WTC11 (cell line): ENCODE measurements around the gene CACHD1. TPM values are rescaled to one million over a fixed set of nuclear protein-coding genes. Genes with fewer than 3 reads are reported as not detected.

Experiments used
- ATAC-seq: fragments of 200-7000 bp; cut with Tn5 transposase; 2 replicates; pipeline ENCODE4 v1.10.0; 2021; ENCODE audit warnings: mild to moderate bottlenecking, moderate library complexity
- CTCF ChIA-PET: fragments of 300-600 bp; sonication (Branson Sonifier 250); formaldehyde crosslinking; loops from one replicate; lab custom pipeline; 2021; ENCODE audit warnings: antibody characterized with exemption; lab: Charles Lee
- POLR2A ChIA-PET: fragments of 350-600 bp; sonication (Branson Sonifier 250); formaldehyde crosslinking; loops from one replicate; lab custom pipeline; 2021; ENCODE audit warnings: antibody characterized with exemption; lab: Charles Lee
- DNase-seq: peaks from one replicate; pipeline ENCODE4 v3.0.0; 2021; ENCODE audit warnings: low spot score
- H3K27ac Mint-ChIP-seq: 2 replicates; pipeline ENCODE4 v1.8.0; 2021; ENCODE audit warnings: mixed read lengths
- H3K27me3 Mint-ChIP-seq: 2 replicates; pipeline ENCODE4 v1.8.0; 2021; ENCODE audit warnings: low read depth, mild to moderate bottlenecking, moderate library complexity, mixed read lengths
- H3K36me3 Mint-ChIP-seq: 2 replicates; pipeline ENCODE4 v1.8.0; 2021; ENCODE audit warnings: mixed read lengths
- H3K4me1 Mint-ChIP-seq: 2 replicates; pipeline ENCODE4 v1.8.0; 2022; ENCODE audit warnings: mixed read lengths
- H3K4me3 Mint-ChIP-seq: 2 replicates; pipeline ENCODE4 v1.8.0; 2021; ENCODE audit warnings: mild to moderate bottlenecking, moderate library complexity, mixed read lengths
- H3K9me3 Mint-ChIP-seq: 2 replicates; pipeline ENCODE4 v1.8.0; 2021; ENCODE audit warnings: mixed read lengths
- CBFB ChIP-seq: sonication (generic); formaldehyde crosslinking; IDR thresholded peaks from 2 replicates; pipeline ENCODE4 v1.8.1; 2022; ENCODE audit warnings: mild to moderate bottlenecking, low read depth, missing genetic modification reagents
- CREB1 ChIP-seq: sonication (generic); formaldehyde crosslinking; IDR thresholded peaks from 2 replicates; pipeline ENCODE4 v1.8.0; 2023; ENCODE audit warnings: mild to moderate bottlenecking, missing genetic modification reagents
- EMX1 ChIP-seq: fragments of 250-450 bp; sonication (Bioruptor Pico); IDR thresholded peaks from 2 replicates; pipeline ENCODE4 v1.8.0; 2021; ENCODE audit warnings: mild to moderate bottlenecking
- ETV6 ChIP-seq: sonication (generic); formaldehyde crosslinking; IDR thresholded peaks from 2 replicates; pipeline ENCODE4 v1.8.1; 2022; ENCODE audit warnings: mild to moderate bottlenecking, missing genetic modification reagents
- FOXK1 ChIP-seq: sonication (generic); formaldehyde crosslinking; IDR thresholded peaks from 2 replicates; pipeline ENCODE4 v1.8.0; 2022; ENCODE audit warnings: mild to moderate bottlenecking, moderate library complexity, missing genetic modification reagents
- FOXP1 ChIP-seq: sonication (generic); formaldehyde crosslinking; IDR thresholded peaks from 2 replicates; pipeline ENCODE4 v1.8.0; 2022; ENCODE audit warnings: missing genetic modification reagents, mild to moderate bottlenecking, moderate library complexity, borderline replicate concordance
- IRF2 ChIP-seq: sonication (generic); formaldehyde crosslinking; IDR thresholded peaks from 2 replicates; pipeline ENCODE4 v1.8.0; 2022; ENCODE audit warnings: low read depth, missing genetic modification reagents, borderline replicate concordance
- MYBL2 ChIP-seq: sonication (generic); formaldehyde crosslinking; IDR thresholded peaks from 2 replicates; pipeline ENCODE4 v1.8.1; 2023; ENCODE audit warnings: mild to moderate bottlenecking, moderate library complexity, missing genetic modification reagents
- NFATC4 ChIP-seq: fragments of 250-450 bp; sonication (Bioruptor Pico); IDR thresholded peaks from 2 replicates; pipeline ENCODE4 v1.9.0; 2021; ENCODE audit warnings: mild to moderate bottlenecking
- NFYB ChIP-seq: sonication (generic); formaldehyde crosslinking; conservative IDR thresholded peaks from 2 replicates; pipeline ENCODE4 v1.8.0; 2022; ENCODE audit warnings: low read depth, missing genetic modification reagents
- NR3C1 ChIP-seq: sonication (generic); formaldehyde crosslinking; conservative IDR thresholded peaks from 2 replicates; pipeline ENCODE4 v1.8.1; 2023; ENCODE audit warnings: low read depth, mild to moderate bottlenecking, missing genetic modification reagents
- PRRX2 ChIP-seq: fragments of 250-450 bp; sonication (Bioruptor Pico); IDR thresholded peaks from 2 replicates; pipeline ENCODE4 v1.8.0; 2021; ENCODE audit warnings: mild to moderate bottlenecking
- RELA ChIP-seq: sonication (generic); formaldehyde crosslinking; IDR thresholded peaks from 2 replicates; pipeline ENCODE4 v1.8.1; 2022; ENCODE audit warnings: missing genetic modification reagents, mild to moderate bottlenecking, borderline replicate concordance
- SMAD3 ChIP-seq: sonication (generic); formaldehyde crosslinking; IDR thresholded peaks from 2 replicates; pipeline ENCODE4 v1.8.0; 2022; ENCODE audit warnings: missing genetic modification reagents, mild to moderate bottlenecking, borderline replicate concordance
- SP1 ChIP-seq: sonication (generic); formaldehyde crosslinking; conservative IDR thresholded peaks from 2 replicates; pipeline ENCODE4 v1.8.1; 2022; ENCODE audit warnings: missing genetic modification reagents
- TEAD1 ChIP-seq: sonication (generic); formaldehyde crosslinking; IDR thresholded peaks from 2 replicates; pipeline ENCODE4 v1.8.0; 2022; ENCODE audit warnings: mild to moderate bottlenecking, missing genetic modification reagents
- TP53 ChIP-seq: sonication (generic); formaldehyde crosslinking; IDR thresholded peaks from 2 replicates; pipeline ENCODE4 v1.8.1; 2023; ENCODE audit warnings: mild to moderate bottlenecking, missing genetic modification reagents
- ZNF121 ChIP-seq: sonication (generic); formaldehyde crosslinking; IDR thresholded peaks from 2 replicates; pipeline ENCODE4 v1.8.0; 2023; ENCODE audit warnings: missing genetic modification reagents
- ZNF138 ChIP-seq: sonication (generic); formaldehyde crosslinking; conservative IDR thresholded peaks from 2 replicates; pipeline ENCODE4 v1.8.1; 2022; ENCODE audit warnings: mild to moderate bottlenecking, moderate library complexity, missing genetic modification reagents
- ZNF232 ChIP-seq: sonication (generic); formaldehyde crosslinking; IDR thresholded peaks from 2 replicates; pipeline ENCODE4 v1.8.0; 2022; ENCODE audit warnings: mild to moderate bottlenecking, missing genetic modification reagents
- ZNF317 ChIP-seq: sonication (generic); formaldehyde crosslinking; IDR thresholded peaks from 2 replicates; pipeline ENCODE4 v1.8.1; 2023; ENCODE audit warnings: low read depth, mild to moderate bottlenecking, moderate library complexity, missing genetic modification reagents, borderline replicate concordance
- ZNF416 ChIP-seq: fragments of 250-450 bp; sonication (Bioruptor Pico); IDR thresholded peaks from 2 replicates; pipeline ENCODE4 v1.9.0; 2021; ENCODE audit warnings: mild to moderate bottlenecking, inconsistent platforms
- ZNF671 ChIP-seq: fragments of 250-450 bp; sonication (Bioruptor Pico); IDR thresholded peaks from 2 replicates; pipeline ENCODE4 v1.8.0; 2021; ENCODE audit warnings: mild to moderate bottlenecking
- total RNA-seq: library from RNA; stranded (reverse); gene quantifications from 3 replicates; pipeline ENCODE4 v1.2.3, GENCODE V29; 2021
- TF ChIP-seq, protein P1 (sequence below): sonication (generic); formaldehyde crosslinking; conservative IDR thresholded peaks from 2 replicates; pipeline ENCODE4 v1.8.1; 2022; ENCODE audit warnings: mild to moderate bottlenecking, missing genetic modification reagents
- TF ChIP-seq, protein P2 (sequence below): sonication (generic); formaldehyde crosslinking; IDR thresholded peaks from 2 replicates; pipeline ENCODE4 v1.8.1; 2023; ENCODE audit warnings: mild to moderate bottlenecking, missing genetic modification reagents, moderate library complexity
- TF ChIP-seq, protein P3 (sequence below): fragments of 250-450 bp; sonication (Bioruptor Pico); IDR thresholded peaks from 2 replicates; pipeline ENCODE4 v2.1.2; 2022; ENCODE audit warnings: mild to moderate bottlenecking, moderate library complexity
- TF ChIP-seq, protein P4 (sequence below): sonication (generic); formaldehyde crosslinking; IDR thresholded peaks from 2 replicates; pipeline ENCODE4 v1.8.1; 2023; ENCODE audit warnings: mild to moderate bottlenecking, missing genetic modification reagents, moderate library complexity
- TF ChIP-seq, protein P5 (sequence below): sonication (generic); formaldehyde crosslinking; IDR thresholded peaks from 2 replicates; pipeline ENCODE4 v1.8.1; 2023; ENCODE audit warnings: mild to moderate bottlenecking, moderate library complexity, missing genetic modification reagents
- TF ChIP-seq, protein P6 (sequence below): sonication (generic); formaldehyde crosslinking; IDR thresholded peaks from 2 replicates; pipeline ENCODE4 v1.8.0; 2022; ENCODE audit warnings: mild to moderate bottlenecking, missing genetic modification reagents

CACHD1 gene
- total RNA-seq, 1 experiment from 2014 or later, result 26.3 TPM

DNA sequence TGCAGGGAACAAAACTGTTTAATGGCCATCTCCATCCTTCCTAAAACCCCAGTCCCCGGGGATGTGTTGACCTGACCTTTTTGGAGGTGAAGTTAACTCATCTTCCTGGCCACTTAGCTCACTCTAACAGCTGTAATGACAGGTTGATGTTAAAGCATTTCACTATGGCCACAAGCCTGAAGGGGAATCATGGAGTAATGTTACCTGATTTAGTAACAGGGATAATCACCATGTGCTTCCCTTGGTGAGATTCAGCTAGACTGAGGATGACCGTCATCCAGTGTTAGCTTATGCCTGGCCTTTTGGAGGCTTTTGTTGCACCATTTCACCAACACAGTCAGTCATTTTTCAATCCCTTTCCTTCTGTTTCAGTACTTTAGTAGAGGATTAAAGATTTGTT is 210.7 kb downstream of the CACHD1 start:
- Mint-ChIP-seq H3K4me1 (no peaks in the 10 kb centered on the region), H3K36me3 (peaks cover 82% of the 10 kb centered on the region), H3K27ac (no peak overlapping the region), H3K27me3 (no peaks in the 10 kb centered on the region), H3K9me3 (no peaks in the 10 kb centered on the region), H3K4me3 (no peak overlapping the region)
- CTCF ChIA-PET, result no interaction called here
- DNase-seq, result no peak
- POLR2A ChIA-PET, result no interaction called here
- no peak for ATAC-seq
- TF ChIP-seq FOXK1 (CRISPR knock-in tag) (no peak), SMAD3 (no peak), SP1 (no peak), NR3C1 (no peak), ZNF317 (CRISPR knock-in tag) (no peak)

DNA sequence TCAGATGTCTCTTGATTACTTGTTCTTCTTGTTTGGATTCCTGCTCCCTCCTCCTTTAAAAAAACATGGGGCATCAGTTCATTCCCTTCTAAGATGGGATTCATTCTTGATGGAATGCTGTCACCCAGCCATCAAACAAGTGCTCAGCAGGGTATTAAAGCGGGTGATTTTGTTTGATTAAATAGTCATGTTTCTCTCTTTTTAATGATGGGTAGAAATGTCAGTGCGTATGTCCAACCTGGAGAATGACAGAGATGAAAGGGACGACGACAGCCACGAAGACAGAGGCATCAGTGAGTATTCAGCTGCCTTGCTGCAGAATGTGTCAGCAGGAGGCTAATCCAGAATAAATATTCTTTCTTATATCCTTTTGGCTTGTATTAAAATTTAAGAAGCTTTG is 211.1 kb downstream of the CACHD1 start:
- CTCF ChIA-PET, result no interaction called here
- H3K4me1 Mint-ChIP-seq, result no peaks in the 10 kb centered on the region
- no peaks in the 10 kb centered on the region for H3K9me3 Mint-ChIP-seq
- DNase-seq, result no peak
- ATAC-seq, result no peak
- H3K27me3 Mint-ChIP-seq, result no peaks in the 10 kb centered on the region
- H3K4me3 Mint-ChIP-seq, result no peak overlapping the region
- POLR2A ChIA-PET, result no interaction called here
- H3K36me3 Mint-ChIP-seq, result peaks cover 79% of the 10 kb centered on the region
- no peak overlapping the region for H3K27ac Mint-ChIP-seq
- TF ChIP-seq NFATC4 (CRISPR knock-in tag) (no peak), CREB1 (CRISPR knock-in tag) (no peak), PRRX2 (no peak), NFYB (CRISPR knock-in tag) (no peak), ZNF232 (CRISPR knock-in tag) (no peak), CBFB (CRISPR knock-in tag) (no peak), FOXK1 (CRISPR knock-in tag) (no peak), FOXP1 (CRISPR knock-in tag) (no peak), EMX1 (CRISPR knock-in tag) (no peak), ZNF317 (CRISPR knock-in tag) (no peak), ZNF138 (CRISPR knock-in tag) (no peak), RELA (no peak)
- TF ChIP-seq, protein P1, sequence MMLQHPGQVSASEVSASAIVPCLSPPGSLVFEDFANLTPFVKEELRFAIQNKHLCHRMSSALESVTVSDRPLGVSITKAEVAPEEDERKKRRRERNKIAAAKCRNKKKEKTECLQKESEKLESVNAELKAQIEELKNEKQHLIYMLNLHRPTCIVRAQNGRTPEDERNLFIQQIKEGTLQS, result no peak
- TF ChIP-seq, protein P2, sequence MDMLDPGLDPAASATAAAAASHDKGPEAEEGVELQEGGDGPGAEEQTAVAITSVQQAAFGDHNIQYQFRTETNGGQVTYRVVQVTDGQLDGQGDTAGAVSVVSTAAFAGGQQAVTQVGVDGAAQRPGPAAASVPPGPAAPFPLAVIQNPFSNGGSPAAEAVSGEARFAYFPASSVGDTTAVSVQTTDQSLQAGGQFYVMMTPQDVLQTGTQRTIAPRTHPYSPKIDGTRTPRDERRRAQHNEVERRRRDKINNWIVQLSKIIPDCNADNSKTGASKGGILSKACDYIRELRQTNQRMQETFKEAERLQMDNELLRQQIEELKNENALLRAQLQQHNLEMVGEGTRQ (CRISPR knock-in tag), result no peak
- TF ChIP-seq, protein P3, sequence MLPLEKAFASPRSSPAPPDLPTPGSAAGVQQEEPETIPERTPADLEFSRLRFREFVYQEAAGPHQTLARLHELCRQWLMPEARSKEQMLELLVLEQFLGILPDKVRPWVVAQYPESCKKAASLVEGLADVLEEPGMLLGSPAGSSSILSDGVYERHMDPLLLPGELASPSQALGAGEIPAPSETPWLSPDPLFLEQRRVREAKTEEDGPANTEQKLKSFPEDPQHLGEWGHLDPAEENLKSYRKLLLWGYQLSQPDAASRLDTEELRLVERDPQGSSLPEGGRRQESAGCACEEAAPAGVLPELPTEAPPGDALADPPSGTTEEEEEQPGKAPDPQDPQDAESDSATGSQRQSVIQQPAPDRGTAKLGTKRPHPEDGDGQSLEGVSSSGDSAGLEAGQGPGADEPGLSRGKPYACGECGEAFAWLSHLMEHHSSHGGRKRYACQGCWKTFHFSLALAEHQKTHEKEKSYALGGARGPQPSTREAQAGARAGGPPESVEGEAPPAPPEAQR (CRISPR knock-in tag), result no peak
- TF ChIP-seq, protein P4, sequence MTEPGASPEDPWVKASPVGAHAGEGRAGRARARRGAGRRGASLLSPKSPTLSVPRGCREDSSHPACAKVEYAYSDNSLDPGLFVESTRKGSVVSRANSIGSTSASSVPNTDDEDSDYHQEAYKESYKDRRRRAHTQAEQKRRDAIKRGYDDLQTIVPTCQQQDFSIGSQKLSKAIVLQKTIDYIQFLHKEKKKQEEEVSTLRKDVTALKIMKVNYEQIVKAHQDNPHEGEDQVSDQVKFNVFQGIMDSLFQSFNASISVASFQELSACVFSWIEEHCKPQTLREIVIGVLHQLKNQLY (CRISPR knock-in tag), result no peak

DNA sequence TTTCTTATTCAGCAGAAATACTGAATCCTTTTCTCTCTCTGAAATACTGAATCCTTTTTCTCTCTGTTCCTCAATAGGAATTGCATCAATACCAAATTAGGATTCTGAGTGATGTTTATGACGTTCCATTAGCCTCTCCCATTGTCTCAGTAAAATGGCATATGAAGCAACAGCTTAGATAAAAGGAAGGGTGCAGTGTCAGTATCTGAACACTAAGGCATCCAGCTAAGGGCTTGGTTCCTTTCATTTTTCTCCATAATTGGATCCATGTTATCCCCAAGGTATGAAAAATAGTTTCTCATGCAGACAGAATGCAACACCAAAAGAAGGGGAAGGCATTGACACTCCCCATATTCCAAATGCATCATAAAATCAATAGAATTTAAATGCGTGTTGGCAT is 213.5 kb downstream of the CACHD1 start:
- Mint-ChIP-seq H3K4me1 (peaks cover 12% of the 10 kb centered on the region), H3K4me3 (no peak overlapping the region), H3K9me3 (no peaks in the 10 kb centered on the region), H3K27ac (no peak overlapping the region), H3K36me3 (peaks cover 58% of the 10 kb centered on the region), H3K27me3 (no peaks in the 10 kb centered on the region)
- ChIA-PET CTCF (no interaction called here), POLR2A (no interaction called here)
- DNase-seq (no peak), ATAC-seq (no peak)
- TF ChIP-seq TP53 (CRISPR knock-in tag) (no peak), TEAD1 (CRISPR knock-in tag) (no peak), FOXP1 (CRISPR knock-in tag) (no peak), ETV6 (CRISPR knock-in tag) (no peak), ZNF671 (CRISPR knock-in tag) (no peak), MYBL2 (no peak), ZNF121 (CRISPR knock-in tag) (no peak), IRF2 (CRISPR knock-in tag) (no peak), ZNF416 (CRISPR knock-in tag) (no peak)
- TF ChIP-seq, protein P5, sequence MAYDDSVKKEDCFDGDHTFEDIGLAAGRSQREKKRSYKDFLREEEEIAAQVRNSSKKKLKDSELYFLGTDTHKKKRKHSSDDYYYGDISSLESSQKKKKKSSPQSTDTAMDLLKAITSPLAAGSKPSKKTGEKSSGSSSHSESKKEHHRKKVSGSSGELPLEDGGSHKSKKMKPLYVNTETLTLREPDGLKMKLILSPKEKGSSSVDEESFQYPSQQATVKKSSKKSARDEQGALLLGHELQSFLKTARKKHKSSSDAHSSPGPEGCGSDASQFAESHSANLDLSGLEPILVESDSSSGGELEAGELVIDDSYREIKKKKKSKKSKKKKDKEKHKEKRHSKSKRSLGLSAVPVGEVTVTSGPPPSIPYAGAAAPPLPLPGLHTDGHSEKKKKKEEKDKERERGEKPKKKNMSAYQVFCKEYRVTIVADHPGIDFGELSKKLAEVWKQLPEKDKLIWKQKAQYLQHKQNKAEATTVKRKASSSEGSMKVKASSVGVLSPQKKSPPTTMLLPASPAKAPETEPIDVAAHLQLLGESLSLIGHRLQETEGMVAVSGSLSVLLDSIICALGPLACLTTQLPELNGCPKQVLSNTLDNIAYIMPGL (CRISPR knock-in tag), result no peak
- TF ChIP-seq, protein P2 (CRISPR knock-in tag), result no peak
- TF ChIP-seq, protein P6, sequence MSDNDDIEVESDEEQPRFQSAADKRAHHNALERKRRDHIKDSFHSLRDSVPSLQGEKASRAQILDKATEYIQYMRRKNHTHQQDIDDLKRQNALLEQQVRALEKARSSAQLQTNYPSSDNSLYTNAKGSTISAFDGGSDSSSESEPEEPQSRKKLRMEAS (CRISPR knock-in tag), result no peak
- TF ChIP-seq, protein P3 (CRISPR knock-in tag), result no peak
